GM19099 (cell line): ENCODE measurements around the gene NALCN.

Experiments used
- POLR2A ChIP-seq: IDR thresholded peaks from 3 replicates; pipeline ENCODE4 v1.6.1; 2011; ENCODE audit warnings: low read depth; ENCODE audit not compliant: insufficient read length; ENCODE audit errors: extremely low read depth

The NALCN gene

DNA sequence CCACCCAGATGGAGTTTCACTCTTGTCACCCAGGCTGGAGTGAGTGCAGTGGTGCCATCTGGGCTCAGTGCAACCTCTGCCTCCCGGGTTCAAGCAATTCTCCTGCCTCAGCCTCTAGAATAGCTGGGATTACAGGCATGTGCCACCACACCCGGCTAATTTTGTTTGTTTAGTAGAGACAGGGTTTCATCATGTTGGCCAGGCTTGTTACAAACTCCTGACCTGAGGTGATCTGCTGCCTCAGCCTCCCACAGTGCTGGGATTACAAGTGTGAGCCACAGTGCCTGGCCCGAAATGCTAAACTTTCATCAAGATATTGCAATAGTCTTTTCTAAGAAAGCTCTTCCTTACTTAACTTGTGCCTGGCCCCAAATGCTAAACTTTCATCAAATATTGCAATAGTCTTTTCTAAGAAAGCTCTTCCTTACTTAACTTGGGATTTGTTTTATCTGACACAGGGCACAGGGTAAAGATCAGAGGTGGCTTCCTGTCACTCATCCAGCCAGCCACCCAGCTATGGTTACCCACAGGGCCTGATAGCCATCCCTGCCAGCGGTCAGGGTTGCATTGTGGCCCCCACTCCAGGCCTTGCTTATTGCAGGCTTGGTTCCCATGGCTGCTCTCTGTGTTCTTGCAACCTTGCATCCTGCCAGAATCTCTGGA is 389.4 kb downstream of the NALCN start:
- no peak for TF ChIP-seq POLR2A

DNA sequence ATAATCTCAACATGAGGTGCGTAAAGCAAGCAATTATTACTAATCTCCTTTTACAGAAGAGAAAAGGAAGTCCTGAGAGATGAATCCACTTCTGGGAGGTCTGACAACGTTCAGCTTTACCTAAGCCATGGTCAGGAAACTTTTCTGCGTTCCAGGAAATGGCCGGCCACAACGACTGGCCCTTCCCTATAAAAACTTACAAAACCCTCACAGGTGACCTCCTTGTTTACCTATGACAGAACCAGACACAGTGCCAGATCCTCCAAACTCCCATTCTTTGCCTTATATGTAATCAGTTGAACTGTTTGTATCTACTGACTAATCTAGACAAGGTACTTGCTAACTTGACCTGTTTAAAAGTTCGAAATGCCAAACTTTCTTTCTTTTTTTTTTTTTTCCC is 390.0 kb downstream of the NALCN start:
- no peak for TF ChIP-seq POLR2A

DNA sequence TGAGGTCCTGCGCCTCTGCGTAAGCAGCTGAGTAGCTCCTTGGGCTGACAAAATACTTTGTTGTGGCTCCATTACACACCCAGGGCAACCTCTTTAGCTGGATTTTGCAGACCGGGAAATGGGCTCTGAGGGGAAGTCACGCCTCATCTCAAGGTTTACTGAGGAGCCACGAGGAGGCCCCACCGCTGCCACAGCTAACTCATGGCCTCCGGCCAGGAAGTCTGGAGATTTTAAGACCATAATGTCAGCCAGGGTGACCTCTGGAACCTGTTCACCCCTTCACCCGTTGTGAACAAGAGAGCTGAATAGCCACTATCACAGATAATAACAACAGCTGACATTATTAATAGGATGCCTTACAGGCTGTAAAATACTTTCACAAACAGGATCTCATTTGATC is 390.4 kb downstream of the NALCN start:
- no peak for TF ChIP-seq POLR2A

DNA sequence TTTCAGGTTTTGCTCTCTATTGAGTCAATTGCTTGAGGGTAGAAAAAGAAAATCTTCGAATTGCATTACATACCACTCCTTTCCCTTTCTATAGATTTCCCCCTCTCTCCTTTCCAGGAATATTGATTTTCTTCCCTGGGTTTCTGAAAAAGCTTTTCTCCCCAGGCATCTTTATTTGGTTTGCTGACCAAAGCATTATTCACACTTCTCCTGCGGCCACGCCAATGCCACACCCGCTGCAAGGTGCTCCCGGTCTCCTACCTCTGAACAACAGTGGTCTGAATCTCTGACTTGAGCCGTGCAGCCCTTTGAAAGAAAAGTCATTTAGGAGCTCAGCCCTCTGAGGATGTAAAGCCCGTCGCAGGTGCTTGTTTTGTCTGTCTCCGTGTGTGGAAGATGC is 390.8 kb downstream of the NALCN start:
- no peak for TF ChIP-seq POLR2A

DNA sequence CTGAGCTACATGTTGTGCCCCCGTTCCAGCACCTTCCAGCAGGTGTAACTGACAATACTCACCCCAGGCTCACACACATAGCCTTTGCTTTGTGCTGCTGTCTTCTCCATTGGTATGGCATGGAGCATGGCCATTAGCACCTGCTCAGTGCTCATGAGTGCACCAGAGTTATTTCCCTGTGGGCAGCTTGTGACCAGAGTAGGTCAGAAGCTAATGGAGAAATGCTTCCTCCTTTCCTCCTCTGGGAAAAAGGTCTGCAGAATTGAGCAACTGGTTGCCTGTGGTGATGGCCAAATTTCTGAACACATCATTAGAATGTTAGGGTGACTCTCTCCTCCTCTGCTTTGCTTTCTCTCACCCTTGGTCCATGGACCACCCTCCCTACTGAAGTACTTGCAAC is 397.2 kb downstream of the NALCN start:
- TF ChIP-seq POLR2A: no peak

DNA sequence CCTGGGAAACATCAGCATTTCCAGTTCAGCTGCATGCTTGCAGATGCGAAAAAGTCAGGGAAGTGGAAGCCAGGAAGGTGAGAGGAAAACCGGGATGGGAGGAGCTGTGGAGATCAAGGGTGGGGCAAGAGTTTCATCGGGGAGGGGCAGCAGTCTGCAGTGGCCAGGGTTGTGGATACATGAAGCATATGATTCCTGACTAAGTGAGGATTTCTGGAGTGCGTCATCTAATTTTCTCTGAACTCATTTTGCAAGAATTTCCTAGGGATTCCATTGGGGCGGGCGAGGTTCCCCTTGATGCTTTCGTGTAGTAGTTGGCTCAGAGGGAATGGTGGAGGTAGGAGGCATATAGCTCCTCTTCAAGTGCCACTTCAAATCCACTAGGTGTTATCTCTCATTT is 397.6 kb downstream of the NALCN start:
- no peak for TF ChIP-seq POLR2A

DNA sequence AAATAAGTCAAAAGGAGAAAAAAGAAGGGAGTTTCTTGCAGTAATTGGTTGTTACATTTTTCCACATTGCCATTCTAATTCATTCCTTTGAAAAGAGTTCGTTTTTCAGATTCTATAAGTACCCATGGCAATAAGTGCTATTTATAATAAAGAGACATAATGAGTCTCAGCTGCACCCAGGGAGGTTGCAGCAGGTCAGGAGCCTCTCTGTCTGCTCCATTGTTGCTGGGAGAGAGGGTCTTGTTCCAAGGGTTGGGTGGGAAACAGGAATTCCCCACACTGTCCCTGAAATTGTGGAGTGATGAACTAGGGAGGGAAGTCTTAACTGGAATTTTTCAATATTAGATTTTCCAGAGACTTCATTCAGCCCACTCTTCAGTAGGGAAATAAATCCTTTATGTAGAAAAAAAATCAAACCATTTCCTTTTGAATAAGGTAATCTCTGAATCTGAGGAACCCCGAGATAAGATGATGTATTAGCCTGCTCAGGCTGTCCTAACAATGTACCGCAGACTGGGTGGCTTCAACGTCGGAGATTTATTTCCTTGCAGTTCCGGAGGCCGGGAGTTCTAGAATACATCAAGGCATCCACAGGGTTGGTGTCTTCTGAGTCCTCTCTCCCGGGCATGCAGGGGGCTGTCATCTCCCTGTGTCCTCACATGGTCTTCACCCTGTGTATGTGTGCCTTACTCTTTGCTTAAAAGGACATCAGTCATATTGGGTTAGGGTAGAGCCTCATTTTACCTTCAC is 399.0 kb downstream of the NALCN start:
- no peak for TF ChIP-seq POLR2A

DNA sequence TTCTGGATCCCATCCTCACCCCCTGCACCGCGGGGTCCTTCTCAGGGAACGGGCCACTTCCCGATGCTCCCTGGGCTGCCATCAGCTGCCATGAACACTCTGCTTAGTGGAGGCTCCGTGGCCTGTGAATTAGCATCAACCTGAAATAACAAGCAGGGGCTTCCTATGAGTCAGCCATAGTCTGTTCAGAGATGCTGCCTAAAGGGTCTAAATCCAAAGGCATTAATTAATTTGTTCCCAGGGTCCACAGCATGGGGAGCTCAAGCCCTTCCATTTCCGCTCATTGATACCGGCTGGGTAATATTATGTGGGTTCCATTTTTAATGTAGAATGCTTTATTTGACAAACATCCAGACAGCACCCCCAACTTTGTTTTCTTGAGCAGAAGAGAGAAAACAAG is 399.8 kb downstream of the NALCN start:
- no peak for TF ChIP-seq POLR2A

DNA sequence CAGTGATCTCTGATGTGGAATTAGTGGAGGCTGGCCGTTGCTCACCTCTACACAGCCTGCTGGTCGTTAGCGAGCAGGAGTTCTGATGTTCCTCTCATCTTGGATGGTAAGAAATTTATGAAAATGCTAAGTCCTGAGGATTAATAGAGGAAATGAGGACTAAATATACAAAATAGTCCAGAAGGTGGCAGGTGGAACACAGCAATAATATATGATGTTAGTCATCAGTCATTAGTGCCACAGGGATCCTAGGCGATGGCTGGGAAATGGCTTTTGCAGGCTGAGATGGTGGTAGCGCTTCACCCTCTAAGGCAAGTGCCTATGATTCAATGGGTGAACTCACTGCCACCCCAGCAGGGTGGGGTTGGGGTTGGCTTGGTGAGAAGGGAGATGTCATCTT is 403.1 kb downstream of the NALCN start:
- TF ChIP-seq POLR2A: no peak

DNA sequence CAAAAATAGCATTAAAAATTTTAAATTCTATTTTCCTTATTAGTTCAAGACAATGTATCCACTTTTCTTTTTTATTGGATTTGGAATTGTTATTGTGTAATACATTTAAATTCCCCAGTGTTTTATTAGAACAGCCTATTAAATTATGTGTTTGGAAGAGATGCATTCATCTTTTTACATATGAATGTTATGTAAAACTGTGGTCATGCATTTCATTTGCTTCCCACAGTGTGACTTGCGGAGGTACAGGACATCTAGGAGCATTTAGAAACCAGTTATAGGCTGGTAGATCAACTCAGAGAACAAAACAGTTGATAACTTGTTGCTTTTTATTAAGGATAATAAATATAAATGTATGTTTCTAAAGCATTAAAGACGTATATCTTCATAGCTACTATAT is 406.2 kb downstream of the NALCN start:
- no peak for TF ChIP-seq POLR2A

- TF ChIP-seq POLR2A: no peak
Observed at GRCh38 chr13:101007245-101007644, 409.1 kb downstream of the NALCN start.
